SK-N-SH treated with all-trans-retinoic acid at 6 μM for 48 hours (cell line): ENCODE measurements around the gene RASD1.

Experiments
- ATAC-seq: fragments of 200-7000 bp; cut with Tn5 transposase; 3 replicates; pipeline ENCODE4 v1.9.1; 2020; ENCODE audit warnings: mild to moderate bottlenecking, moderate library complexity
- ARNTL ChIP-seq: fragments of 450-650 bp; formaldehyde crosslinking; IDR thresholded peaks from 2 replicates; pipeline ENCODE4 v1.5.0; 2020; ENCODE audit warnings: low read depth, mild to moderate bottlenecking, moderate library complexity, borderline replicate concordance
- BACH2 ChIP-seq: fragments of 250-450 bp; sonication (Bioruptor Pico); IDR thresholded peaks from 2 replicates; pipeline ENCODE4 v1.9.0; 2021; ENCODE audit warnings: mild to moderate bottlenecking, borderline replicate concordance
- CREB5 ChIP-seq: fragments of 250-450 bp; sonication (Bioruptor Pico); IDR thresholded peaks from 2 replicates; pipeline ENCODE4 v1.5.1; 2020; ENCODE audit warnings: low read depth, mild to moderate bottlenecking, moderate library complexity
- CSDC2 ChIP-seq: fragments of 250-450 bp; sonication (Bioruptor Pico); IDR thresholded peaks from 2 replicates; pipeline ENCODE4 v1.5.0; 2020; ENCODE audit warnings: mild to moderate bottlenecking, moderate library complexity
- ESRRG ChIP-seq: fragments of 250-450 bp; sonication (Bioruptor Pico); IDR thresholded peaks from 2 replicates; pipeline ENCODE4 v1.6.1; 2021; ENCODE audit warnings: mild to moderate bottlenecking
- ISL1 ChIP-seq: fragments of 250-450 bp; sonication (Bioruptor Pico); IDR thresholded peaks from 2 replicates; pipeline ENCODE4 v2.1.2; 2022; ENCODE audit warnings: mild to moderate bottlenecking, moderate library complexity
- OSR1 ChIP-seq: fragments of 250-450 bp; sonication (Bioruptor Pico); IDR thresholded peaks from 2 replicates; pipeline ENCODE4 v1.8.0; 2022; ENCODE audit warnings: moderate library complexity, mild to moderate bottlenecking, inconsistent platforms
- PATZ1 ChIP-seq: fragments of 250-450 bp; sonication (Bioruptor Pico); IDR thresholded peaks from 2 replicates; pipeline ENCODE4 v1.8.0; 2020; ENCODE audit warnings: mild to moderate bottlenecking, moderate library complexity, borderline replicate concordance
- PPARA ChIP-seq: fragments of 250-450 bp; sonication (Bioruptor Pico); IDR thresholded peaks from 2 replicates; pipeline ENCODE4 v1.5.0; 2020; ENCODE audit warnings: mild to moderate bottlenecking, borderline replicate concordance
- RARB ChIP-seq: fragments of 250-450 bp; sonication (Bioruptor Pico); IDR thresholded peaks from 2 replicates; pipeline ENCODE4 v1.8.0; 2021; ENCODE audit warnings: mild to moderate bottlenecking, moderate library complexity
- SNAI2 ChIP-seq: fragments of 250-450 bp; sonication (Bioruptor Pico); IDR thresholded peaks from 2 replicates; pipeline ENCODE4 v1.5.0; 2020; ENCODE audit warnings: mild to moderate bottlenecking, moderate library complexity
- TCF4 ChIP-seq: fragments of 250-450 bp; sonication (Bioruptor Pico); IDR thresholded peaks from 2 replicates; pipeline ENCODE4 v1.8.0; 2021; ENCODE audit warnings: mild to moderate bottlenecking, moderate library complexity, borderline replicate concordance
- TOX ChIP-seq: fragments of 250-450 bp; sonication (Bioruptor Pico); IDR thresholded peaks from 2 replicates; pipeline ENCODE4 v1.8.0; 2021; ENCODE audit warnings: mild to moderate bottlenecking, moderate library complexity, borderline replicate concordance
- TSHZ2 ChIP-seq: fragments of 250-450 bp; sonication (Bioruptor Pico); IDR thresholded peaks from 2 replicates; pipeline ENCODE4 v1.5.0; 2020; ENCODE audit warnings: mild to moderate bottlenecking, moderate library complexity
- ZC3H10 ChIP-seq: fragments of 250-450 bp; sonication (Bioruptor Pico); IDR thresholded peaks from 2 replicates; pipeline ENCODE4 v1.5.1; 2021; ENCODE audit warnings: mild to moderate bottlenecking, moderate library complexity
- ZFP3 ChIP-seq: fragments of 250-450 bp; sonication (Bioruptor Pico); IDR thresholded peaks from 2 replicates; pipeline ENCODE4 v1.5.0; 2020; ENCODE audit warnings: mild to moderate bottlenecking, moderate library complexity
- ZFP30 ChIP-seq: fragments of 450-650 bp; formaldehyde crosslinking; IDR thresholded peaks from 2 replicates; pipeline ENCODE4 v1.5.0; 2022; ENCODE audit warnings: mild to moderate bottlenecking, moderate library complexity
- ZNF565 ChIP-seq: fragments of 450-650 bp; formaldehyde crosslinking; conservative IDR thresholded peaks from 2 replicates; pipeline ENCODE4 v1.5.0; 2020; ENCODE audit warnings: low read depth, mild to moderate bottlenecking, moderate library complexity
- ZNF70 ChIP-seq: fragments of 450-650 bp; formaldehyde crosslinking; IDR thresholded peaks from 2 replicates; pipeline ENCODE4 v1.5.0; 2020; ENCODE audit warnings: mild to moderate bottlenecking, moderate library complexity
- ZNF8 ChIP-seq: fragments of 450-650 bp; formaldehyde crosslinking; IDR thresholded peaks from 2 replicates; pipeline ENCODE4 v1.5.0; 2020; ENCODE audit warnings: mild to moderate bottlenecking, moderate library complexity
- TF ChIP-seq, protein P1 (sequence below): fragments of 250-450 bp; sonication (Bioruptor Pico); IDR thresholded peaks from 2 replicates; pipeline ENCODE4 v1.5.1; 2021; ENCODE audit warnings: mild to moderate bottlenecking, moderate library complexity
- TF ChIP-seq, protein P2 (sequence below): fragments of 250-450 bp; sonication (Bioruptor Pico); IDR thresholded peaks from 2 replicates; pipeline ENCODE4 v1.8.0; 2021; ENCODE audit warnings: low read depth, mild to moderate bottlenecking, moderate library complexity, borderline replicate concordance

The RASD1 gene

GRCh38 chr17:17540935-17541639 lies 44.9 kb upstream of the RASD1 start:
- TF ChIP-seq TCF4 (CRISPR knock-in tag) (no peak), ARNTL (CRISPR knock-in tag) (no peak), SNAI2 (no peak), ESRRG (CRISPR knock-in tag) (no peak), ZFP3 (no peak), RARB (no peak), CREB5 (CRISPR knock-in tag) (no peak), BACH2 (CRISPR knock-in tag) (no peak), ZNF8 (CRISPR knock-in tag) (no peak), ZFP30 (CRISPR knock-in tag) (no peak), TOX (no peak), ZNF70 (CRISPR knock-in tag) (no peak), ZC3H10 (CRISPR knock-in tag) (no peak), ISL1 (CRISPR knock-in tag) (no peak), ZNF565 (CRISPR knock-in tag) (no peak)
- TF ChIP-seq, protein P1, sequence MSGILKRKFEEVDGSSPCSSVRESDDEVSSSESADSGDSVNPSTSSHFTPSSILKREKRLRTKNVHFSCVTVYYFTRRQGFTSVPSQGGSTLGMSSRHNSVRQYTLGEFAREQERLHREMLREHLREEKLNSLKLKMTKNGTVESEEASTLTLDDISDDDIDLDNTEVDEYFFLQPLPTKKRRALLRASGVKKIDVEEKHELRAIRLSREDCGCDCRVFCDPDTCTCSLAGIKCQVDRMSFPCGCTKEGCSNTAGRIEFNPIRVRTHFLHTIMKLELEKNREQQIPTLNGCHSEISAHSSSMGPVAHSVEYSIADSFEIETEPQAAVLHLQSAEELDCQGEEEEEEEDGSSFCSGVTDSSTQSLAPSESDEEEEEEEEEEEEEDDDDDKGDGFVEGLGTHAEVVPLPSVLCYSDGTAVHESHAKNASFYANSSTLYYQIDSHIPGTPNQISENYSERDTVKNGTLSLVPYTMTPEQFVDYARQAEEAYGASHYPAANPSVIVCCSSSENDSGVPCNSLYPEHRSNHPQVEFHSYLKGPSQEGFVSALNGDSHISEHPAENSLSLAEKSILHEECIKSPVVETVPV (CRISPR knock-in tag) = no peak

GRCh38 chr17:17540278-17540906 lies 44.2 kb upstream of the RASD1 start:
- no peak for TF ChIP-seq PPARA (CRISPR knock-in tag)
- no peak for TF ChIP-seq ISL1 (CRISPR knock-in tag)
- no peak for TF ChIP-seq ZNF70 (CRISPR knock-in tag)
- TF ChIP-seq CREB5 (CRISPR knock-in tag) = no peak
- TF ChIP-seq, protein P2, sequence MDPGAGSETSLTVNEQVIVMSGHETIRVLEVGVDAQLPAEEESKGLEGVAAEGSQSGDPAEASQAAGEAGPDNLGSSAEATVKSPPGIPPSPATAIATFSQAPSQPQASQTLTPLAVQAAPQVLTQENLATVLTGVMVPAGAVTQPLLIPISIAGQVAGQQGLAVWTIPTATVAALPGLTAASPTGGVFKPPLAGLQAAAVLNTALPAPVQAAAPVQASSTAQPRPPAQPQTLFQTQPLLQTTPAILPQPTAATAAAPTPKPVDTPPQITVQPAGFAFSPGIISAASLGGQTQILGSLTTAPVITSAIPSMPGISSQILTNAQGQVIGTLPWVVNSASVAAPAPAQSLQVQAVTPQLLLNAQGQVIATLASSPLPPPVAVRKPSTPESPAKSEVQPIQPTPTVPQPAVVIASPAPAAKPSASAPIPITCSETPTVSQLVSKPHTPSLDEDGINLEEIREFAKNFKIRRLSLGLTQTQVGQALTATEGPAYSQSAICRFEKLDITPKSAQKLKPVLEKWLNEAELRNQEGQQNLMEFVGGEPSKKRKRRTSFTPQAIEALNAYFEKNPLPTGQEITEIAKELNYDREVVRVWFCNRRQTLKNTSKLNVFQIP = no peak
- TF ChIP-seq TSHZ2 (CRISPR knock-in tag) = no peak
- TF ChIP-seq OSR1 (CRISPR knock-in tag) = no peak
- TF ChIP-seq PATZ1 = no peak
- no peak for TF ChIP-seq TCF4 (CRISPR knock-in tag)
- TF ChIP-seq ZNF565 (CRISPR knock-in tag) = no peak
- no peak for TF ChIP-seq SNAI2
- TF ChIP-seq CSDC2 (CRISPR knock-in tag) = no peak
- TF ChIP-seq ARNTL (CRISPR knock-in tag) = no peak
- TF ChIP-seq RARB = no peak
- no peak for TF ChIP-seq ZFP30 (CRISPR knock-in tag)
- TF ChIP-seq ZFP3 = no peak
- TF ChIP-seq ESRRG (CRISPR knock-in tag) = no peak
- TF ChIP-seq ZNF8 (CRISPR knock-in tag) = no peak
- TF ChIP-seq, all 23 proteins: peak for 0
- ATAC-seq = no peak

More at GRCh38 chr17:17540935-17541639, 44.9 kb upstream of the RASD1 start:
- ATAC-seq = no peak
